Ascending aorta (tissue), 2 donors: ENCODE data around the gene HMCN1. TPM values are rescaled to one million over a fixed set of nuclear protein-coding genes. Genes with fewer than 3 reads are reported as not detected.
"Not testable (repeated sequence)": the region's sequence is repeated elsewhere in the genome, so short reads cannot be mapped to it uniquely, and the experiment has no call there.

Source experiments
- DNase-seq, 2 donors: peaks; one replicate each; pipeline ENCODE4 v3.0.0-alpha.2; 2019; ENCODE audit warnings: low spot score in 2 of 2
- H3K27ac ChIP-seq, 2 donors: fragments of 200-600 bp; sonication (generic); one replicate each; pipeline ENCODE4 v1.5.1; 2016 to 2017; ENCODE audit warnings: mild to moderate bottlenecking in 1 of 2
- H3K27me3 ChIP-seq: fragments of 200-600 bp; sonication (generic); one replicate; pipeline ENCODE4 v1.5.1; 2017
- H3K36me3 ChIP-seq, 2 donors: fragments of 200-600 bp; sonication (generic); one replicate each; pipeline ENCODE4 v1.5.1; 2016
- H3K4me1 ChIP-seq, 2 donors: fragments of 200-600 bp; sonication (generic); one replicate each; pipeline ENCODE4 v1.5.1; 2016 to 2017; ENCODE audit warnings: mild to moderate bottlenecking in 1 of 2
- H3K4me3 ChIP-seq, 2 donors: fragments of 200-600 bp; sonication (generic); one replicate each; pipeline ENCODE4 v1.5.1; 2016 to 2017; ENCODE audit warnings: mild to moderate bottlenecking in 1 of 2
- H3K9me3 ChIP-seq, 2 donors: fragments of 200-600 bp; sonication (generic); one replicate each; pipeline ENCODE4 v1.5.1; 2016
- CTCF ChIP-seq, 3 experiments: fragments of 200-600 bp in 2 of 3; fragments of 450-650 bp in 1 of 3; sonication (generic) in 2 of 3; IDR thresholded peaks; one replicate each; pipeline ENCODE4 v1.5.1; 2016 to 2019; ENCODE audit warnings: antibody characterized with exemption in 3 of 3, mild to moderate bottlenecking in 1 of 3, moderate library complexity in 1 of 3
- intact Hi-C: fragments of 100-400 bp; cut with DNase I; formaldehyde crosslinking; loops from one replicate; pipeline ENCODE4 v1.15.1; 2023
- total RNA-seq: library from RNA; depleted of rRNA; stranded (reverse); fragments of >200 nt; gene quantifications from one replicate; pipeline ENCODE4 v1.1.0, GENCODE V29; 2016

Gene HMCN1
- total RNA-seq, 1 donor from 2014 or later, result 61.7 TPM

- no peaks in the 10 kb centered on the region for H3K36me3 ChIP-seq
- peak; percentile 22 to 84 for DNase-seq
- TF ChIP-seq CTCF (IDR thresholded peaks at IDR 0.05), result no peak
- H3K4me1 ChIP-seq, result peaks cover 0 to 6% of the 10 kb centered on the region in 2 donors
- peak overlapping the region in 1 of 2 donors; percentile 10 for H3K4me3 ChIP-seq
- H3K27ac ChIP-seq, result peak overlapping the region; percentile 62 to 65
- intact Hi-C loops, result no loop called here
- H3K27me3 ChIP-seq, result no peaks in the 10 kb centered on the region
- H3K9me3 ChIP-seq, result no peaks in the 10 kb centered on the region
Measured at GRCh38 chr1:185880779-185881333, 146.7 kb downstream of the HMCN1 start.

GRCh38 chr1:185886046-185886445, 151.9 kb downstream of the HMCN1 start:
- intact Hi-C loops, result no loop called here
- Histone ChIP-seq H3K27ac (no peak overlapping the region), H3K9me3 (no peaks in the 10 kb centered on the region), H3K4me1 (no peaks in the 10 kb centered on the region), H3K27me3 (no peaks in the 10 kb centered on the region), H3K36me3 (no peaks in the 10 kb centered on the region), H3K4me3 (no peak overlapping the region)
- DNase-seq, result no peak
- TF ChIP-seq CTCF (IDR thresholded peaks at IDR 0.05), result no peak

GRCh38 chr1:185886671-185887070, 152.5 kb downstream of the HMCN1 start:
- H3K4me1 ChIP-seq, result no peaks in the 10 kb centered on the region
- H3K27me3 ChIP-seq, result no peaks in the 10 kb centered on the region
- no peaks in the 10 kb centered on the region for H3K36me3 ChIP-seq
- H3K9me3 ChIP-seq, result no peaks in the 10 kb centered on the region
- DNase-seq, result no peak
- intact Hi-C loops, result no loop called here
- H3K4me3 ChIP-seq, result no peak overlapping the region
- no peak for TF ChIP-seq CTCF (IDR thresholded peaks at IDR 0.05)
- H3K27ac ChIP-seq, result no peak overlapping the region

GRCh38 chr1:185892831-185893403, 158.7 kb downstream of the HMCN1 start:
- H3K36me3 ChIP-seq, result not testable (repeated sequence)

GRCh38 chr1:185894791-185895190, 160.6 kb downstream of the HMCN1 start:
- no peak for TF ChIP-seq CTCF (IDR thresholded peaks at IDR 0.05)
- Histone ChIP-seq H3K27me3 (no peaks in the 10 kb centered on the region), H3K9me3 (no peaks in the 10 kb centered on the region), H3K4me3 (no peak overlapping the region), H3K27ac (peak overlapping the region; percentile 17 to 31), H3K4me1 (peaks cover 0 to 24% of the 10 kb centered on the region in 2 donors), H3K36me3 (no peaks in the 10 kb centered on the region)
- DNase-seq, result no peak
- intact Hi-C loops, result no loop called here

More at GRCh38 chr1:185892831-185893403, 158.7 kb downstream of the HMCN1 start:
- H3K27ac ChIP-seq, DNase-seq, H3K4me3 ChIP-seq, intact Hi-C loops, H3K9me3 ChIP-seq, H3K27me3 ChIP-seq: not testable (repeated sequence)
- H3K4me1 ChIP-seq, result peaks cover 0 to 24% of the 10 kb centered on the region in 2 donors

GRCh38 chr1:185895208-185895900, 161.2 kb downstream of the HMCN1 start:
- H3K27ac ChIP-seq, result peak overlapping the region in 1 of 2 donors; percentile 31
- H3K27me3 ChIP-seq, result no peaks in the 10 kb centered on the region
- TF ChIP-seq CTCF (IDR thresholded peaks at IDR 0.05), result no peak
- intact Hi-C loops, result no loop called here
- no peaks in the 10 kb centered on the region for H3K36me3 ChIP-seq
- H3K4me3 ChIP-seq, result no peak overlapping the region
- peaks cover 0 to 24% of the 10 kb centered on the region in 2 donors for H3K4me1 ChIP-seq
- no peaks in the 10 kb centered on the region for H3K9me3 ChIP-seq
- DNase-seq, result no peak
